DMS53 (cell line): ENCODE results near the gene XAGE3.
"Not testable (repeated sequence)": the region's sequence is repeated elsewhere in the genome, so short reads cannot be mapped to it uniquely, and the experiment has no call there.

Source experiments
- DNase-seq: peaks from one replicate; lab custom pipeline; 2025; lab: John Stamatoyannopoulos, UW

XAGE3 gene, protein sequence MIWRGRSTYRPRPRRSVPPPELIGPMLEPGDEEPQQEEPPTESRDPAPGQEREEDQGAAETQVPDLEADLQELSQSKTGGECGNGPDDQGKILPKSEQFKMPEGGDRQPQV

DNA sequence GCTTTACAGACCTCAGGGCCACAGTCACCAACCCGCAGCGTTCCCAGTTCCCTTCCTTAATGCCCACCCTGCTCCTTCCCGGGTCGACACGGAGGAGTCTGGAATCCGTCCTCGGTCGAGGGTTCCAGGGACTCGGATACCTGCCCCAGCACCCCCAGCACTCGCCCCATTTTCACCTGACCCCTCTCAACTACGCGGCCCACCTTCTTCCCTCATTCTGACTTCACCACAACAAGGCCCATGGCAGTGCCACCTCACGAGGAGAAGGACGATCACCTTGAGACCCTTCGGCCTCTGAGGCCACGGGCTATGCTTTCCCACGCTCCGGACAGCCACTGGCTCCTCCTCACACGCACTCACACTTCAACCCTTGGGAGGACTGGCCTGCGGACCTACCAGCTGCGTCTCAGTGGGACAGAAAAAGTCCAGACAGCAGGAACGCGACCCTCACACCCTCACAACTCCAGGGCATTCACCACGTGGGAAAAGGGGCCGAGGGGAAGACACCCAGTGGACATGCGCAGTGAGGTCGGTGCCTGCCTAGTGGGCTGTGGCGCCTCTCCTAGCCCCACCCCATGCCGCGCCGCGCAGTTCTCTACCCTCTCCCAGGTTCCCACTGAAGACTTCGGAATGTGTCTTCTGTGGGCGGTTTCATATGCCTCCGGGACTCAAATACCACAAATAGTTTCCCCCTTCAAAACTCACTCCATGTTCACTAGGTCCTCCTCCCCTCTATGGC is at the start of gene XAGE3:
Gene XAGE3, minus strand, starts transcription at position 474 of the 739 bp plus-strand sequence. CDS start 950 bp downstream, outside the sequence.
- no peak for DNase-seq

DNA sequence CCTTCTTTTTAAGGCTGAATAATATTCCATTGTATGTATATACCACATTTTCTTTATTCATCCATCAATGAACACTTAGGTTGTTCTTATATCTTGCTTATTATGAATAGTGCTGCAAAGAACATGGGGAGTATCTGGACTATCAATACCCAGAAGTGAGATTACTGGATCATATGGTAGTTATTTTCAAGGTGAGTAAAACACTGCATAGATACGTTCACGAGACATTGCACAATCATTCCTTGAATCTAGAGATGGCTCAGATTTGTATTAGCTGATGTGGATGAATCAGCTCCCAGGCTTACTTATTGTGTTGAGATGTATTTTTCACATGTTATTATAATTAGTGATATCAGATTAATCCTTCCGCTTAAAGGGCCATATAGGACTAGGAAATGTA is 46.8 kb upstream of the XAGE3 start:
- DNase-seq, result not testable (repeated sequence)

DNA sequence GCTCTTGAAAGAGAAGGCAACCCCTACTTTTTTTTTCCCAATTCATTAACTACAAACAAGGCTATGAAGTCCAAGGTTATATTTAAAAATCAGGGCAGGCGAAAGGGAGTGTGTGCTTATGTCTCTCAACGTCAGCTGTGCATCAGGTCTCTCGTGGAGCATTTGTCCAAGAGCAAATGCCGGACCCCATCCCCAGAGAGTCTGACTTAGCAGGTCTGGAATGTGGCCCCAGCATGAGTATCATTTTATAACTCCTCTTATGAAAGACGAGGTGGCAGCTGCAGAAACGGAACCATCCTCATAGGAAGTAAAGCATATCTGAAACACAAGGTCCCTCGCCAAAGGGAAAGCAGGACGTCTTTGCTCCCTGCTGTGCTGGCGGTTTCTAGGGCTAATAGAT is 45.8 kb upstream of the XAGE3 start:
- DNase-seq, result not testable (repeated sequence)

DNA sequence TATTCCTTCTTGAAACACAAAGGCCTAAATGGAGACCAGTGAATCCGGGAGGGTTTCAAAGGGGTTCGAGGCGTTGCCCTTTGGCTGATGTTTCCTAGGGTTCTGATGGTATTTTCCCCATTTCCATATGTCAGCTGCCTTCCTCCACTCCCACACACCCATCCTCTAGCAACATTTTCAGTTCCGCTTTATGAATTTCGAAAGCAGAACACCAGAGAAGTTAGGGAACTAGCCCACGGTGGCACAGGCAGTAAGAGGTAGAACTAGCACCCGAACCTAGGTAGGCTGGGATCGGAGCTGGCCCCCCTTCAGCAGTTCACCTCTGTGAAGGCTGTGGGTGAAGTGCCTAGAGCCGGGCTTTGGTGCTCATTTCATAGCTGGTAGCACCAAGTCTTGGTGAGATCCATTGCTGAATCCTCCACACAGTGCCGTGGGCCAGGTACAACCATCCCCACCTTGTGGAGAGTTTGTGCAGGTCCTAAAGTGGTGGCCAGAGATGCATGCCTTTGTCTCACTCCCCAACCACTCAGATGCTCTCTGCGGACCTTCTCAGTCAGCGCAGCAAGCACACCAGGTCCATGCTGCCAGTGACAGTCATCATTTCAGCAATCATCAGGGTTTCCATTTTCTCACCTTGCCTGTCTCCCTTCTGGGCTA is 41.6 kb upstream of the XAGE3 start:
- DNase-seq, result not testable (repeated sequence)

DNA sequence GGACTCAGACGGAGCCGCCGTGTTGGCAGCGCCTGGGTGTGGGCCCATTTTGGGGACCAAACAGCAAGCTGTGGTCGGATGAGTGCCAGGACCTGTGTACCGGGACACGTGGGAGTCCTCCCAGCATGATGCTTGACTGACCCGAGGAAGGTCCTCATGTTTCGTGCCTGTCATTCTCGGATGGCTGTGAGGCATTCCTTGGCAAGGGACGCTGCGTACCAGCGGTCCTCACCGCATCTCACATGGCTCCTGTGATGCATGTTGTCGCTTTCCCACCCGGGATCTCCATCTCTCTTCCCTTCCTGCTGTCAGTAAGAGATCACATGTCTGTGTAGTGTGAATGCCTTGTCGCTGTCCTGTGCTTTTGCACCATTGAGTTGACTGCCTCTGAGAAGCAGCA is 40.0 kb upstream of the XAGE3 start:
- DNase-seq, result not testable (repeated sequence)

DNA sequence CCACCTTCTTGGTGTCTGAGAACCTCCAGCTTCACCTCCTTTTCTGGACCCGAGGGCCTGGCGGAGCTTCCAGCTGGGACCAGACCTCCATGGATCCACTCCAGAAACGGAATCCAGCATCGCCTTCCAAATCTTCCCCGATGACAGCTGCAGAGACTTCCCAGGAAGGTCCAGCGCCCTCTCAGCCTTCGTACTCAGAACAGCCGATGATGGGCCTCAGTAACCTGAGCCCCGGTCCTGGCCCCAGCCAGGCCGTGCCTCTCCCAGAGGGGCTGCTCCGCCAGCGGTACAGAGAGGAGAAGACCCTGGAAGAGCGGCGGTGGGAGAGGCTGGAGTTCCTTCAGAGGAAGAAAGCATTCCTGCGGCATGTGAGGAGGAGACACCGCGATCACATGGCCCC is 39.3 kb upstream of the XAGE3 start:
- DNase-seq, result not testable (repeated sequence)

DNA sequence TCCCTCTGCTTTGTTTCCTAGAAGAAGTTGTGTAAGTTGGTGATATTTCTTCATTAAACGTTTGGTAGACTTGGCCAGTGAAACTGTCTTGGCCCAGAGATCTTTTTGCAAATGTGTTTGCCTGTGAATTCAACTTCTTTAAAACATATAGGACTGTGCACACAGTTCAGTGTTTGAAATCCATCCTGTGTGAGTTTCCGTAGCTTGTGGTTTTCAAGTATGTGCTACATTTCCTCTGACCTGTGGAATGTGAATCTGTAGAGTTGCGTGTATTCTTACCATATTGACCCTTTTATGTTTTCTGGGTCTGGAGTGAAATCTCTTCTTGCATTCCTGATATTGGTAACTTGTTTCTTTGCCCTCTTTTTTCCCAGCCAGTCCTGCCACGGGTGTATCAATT is 38.2 kb upstream of the XAGE3 start:
- not testable (repeated sequence) for DNase-seq

DNA sequence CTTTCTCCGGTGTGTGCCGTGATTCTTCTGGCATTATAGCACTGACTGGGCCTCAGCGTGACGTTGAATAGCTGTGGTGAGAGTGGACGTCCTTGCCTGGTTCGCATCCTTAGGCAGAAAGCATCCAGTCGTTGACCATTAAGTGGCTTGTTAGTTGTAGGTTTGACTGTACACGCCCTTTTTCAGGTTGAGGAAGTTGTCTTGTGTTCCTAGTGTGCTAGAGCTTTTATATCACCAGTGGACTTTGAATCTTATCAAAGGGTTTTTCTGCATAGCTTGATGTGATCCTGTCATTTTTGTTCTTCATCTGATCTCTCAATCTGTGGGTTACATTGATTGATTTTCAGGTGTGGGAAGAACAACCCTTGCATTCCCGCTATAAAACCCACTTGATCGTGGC is 37.6 kb upstream of the XAGE3 start:
- not testable (repeated sequence) for DNase-seq

DNA sequence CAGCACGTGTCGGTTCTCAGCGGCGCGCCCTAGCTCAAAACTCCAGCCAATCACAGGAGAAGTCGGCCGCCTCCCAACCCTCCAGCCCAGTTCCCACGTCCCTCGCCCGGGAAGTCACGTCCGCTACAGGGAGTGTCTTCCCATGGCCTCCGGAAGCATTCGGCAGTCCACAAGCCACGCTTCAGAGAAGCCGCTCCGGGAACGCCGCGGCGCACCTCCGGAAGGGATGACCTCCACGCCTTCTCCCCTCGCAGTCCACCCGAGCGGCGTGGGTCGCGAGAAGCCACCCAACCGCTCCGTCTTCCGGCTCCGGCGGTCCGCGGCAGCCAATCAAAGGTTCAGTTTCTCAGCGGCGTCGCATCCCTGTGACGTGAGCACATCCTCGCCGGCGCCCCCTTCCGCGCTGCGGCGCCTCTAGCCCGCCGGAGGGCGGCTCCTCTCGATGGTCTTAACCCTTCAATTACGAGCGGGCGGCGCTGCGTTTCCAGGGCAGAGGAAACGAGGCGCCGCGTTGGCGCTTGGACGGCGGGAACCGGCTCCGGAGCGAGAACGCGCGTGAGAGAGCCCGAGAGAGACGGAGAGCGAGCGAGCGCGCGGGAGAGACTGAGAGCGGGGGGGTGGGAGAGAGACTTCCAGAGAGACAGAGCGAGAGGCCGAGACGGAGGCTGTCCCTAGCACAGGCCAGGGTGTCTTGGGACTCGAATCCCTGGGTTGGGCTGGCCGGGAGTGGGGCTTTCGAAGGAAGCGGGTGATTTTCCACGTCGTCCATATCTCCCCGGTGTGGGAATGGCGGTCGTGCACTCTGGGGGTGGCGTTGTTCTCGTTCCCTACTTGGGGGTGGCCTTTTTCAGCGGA is 29.2 kb upstream of the XAGE3 start, which contains the start of gene FAM156B:
Gene FAM156B, plus strand, starts transcription at position 476 of the 855 bp plus-strand sequence. CDS start 9,896 bp downstream, outside the sequence.
- DNase-seq, result not testable (repeated sequence)

DNA sequence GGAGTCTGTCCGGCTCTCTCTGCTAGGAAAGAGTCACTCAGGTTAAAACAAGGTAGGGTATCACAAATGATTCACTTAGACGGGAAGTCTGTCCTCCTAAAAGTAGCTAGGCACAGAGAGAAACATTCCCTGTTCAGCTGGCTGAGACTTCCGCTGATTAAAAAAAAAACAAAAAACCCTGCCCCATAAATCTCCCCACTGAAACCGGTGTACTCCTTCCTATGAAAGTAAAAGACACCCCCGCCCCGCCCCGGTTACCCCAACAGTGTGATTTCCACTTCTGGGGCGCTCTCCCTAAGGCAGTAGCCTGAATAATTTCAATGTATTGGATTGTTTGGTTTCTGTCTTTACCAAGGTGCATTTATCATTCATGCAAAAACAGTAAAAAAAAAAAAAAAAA is 28.6 kb upstream of the XAGE3 start:
- DNase-seq, result not testable (repeated sequence)

DNA sequence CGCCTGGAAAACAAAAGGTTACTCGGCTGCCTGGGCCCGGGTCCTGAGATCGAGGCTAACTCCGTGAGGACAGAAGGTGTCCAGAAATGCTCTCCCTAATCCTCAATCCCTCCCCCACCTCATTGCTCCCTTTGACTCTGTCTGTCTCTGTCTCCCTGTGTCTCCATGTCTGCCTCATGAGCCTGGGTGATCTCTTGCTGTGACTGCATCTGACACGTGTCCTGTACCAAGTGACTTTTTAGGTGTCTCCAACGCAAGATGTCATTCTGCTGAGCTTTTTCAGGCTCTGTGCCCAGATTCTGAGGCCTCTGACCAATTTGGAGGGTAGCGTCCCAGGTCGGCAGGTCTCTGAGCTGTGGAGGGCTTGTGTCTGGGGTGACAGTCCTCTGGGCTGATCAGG is 20.2 kb upstream of the XAGE3 start:
- DNase-seq, result not testable (repeated sequence)

DNA sequence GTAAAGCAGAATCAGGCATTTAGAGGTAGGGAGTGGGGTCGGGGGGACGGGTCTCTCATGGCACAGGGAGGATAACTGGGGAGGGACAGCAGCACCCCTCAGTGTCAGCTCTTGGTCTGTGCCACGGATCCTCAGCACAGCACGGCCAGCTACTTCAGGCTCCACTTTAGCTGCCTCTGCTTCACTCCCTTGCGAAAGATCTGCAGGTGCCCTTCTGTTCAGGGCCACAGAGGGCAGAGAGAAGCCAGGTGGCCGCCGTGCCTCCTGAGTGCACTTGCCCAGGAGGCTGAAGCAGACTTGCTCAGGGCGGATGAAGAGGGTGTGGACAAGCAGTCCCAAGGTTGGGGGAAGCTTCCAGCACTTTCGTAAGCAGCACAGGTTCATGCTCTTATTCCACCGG is 19.6 kb upstream of the XAGE3 start:
- DNase-seq, result not testable (repeated sequence)

DNA sequence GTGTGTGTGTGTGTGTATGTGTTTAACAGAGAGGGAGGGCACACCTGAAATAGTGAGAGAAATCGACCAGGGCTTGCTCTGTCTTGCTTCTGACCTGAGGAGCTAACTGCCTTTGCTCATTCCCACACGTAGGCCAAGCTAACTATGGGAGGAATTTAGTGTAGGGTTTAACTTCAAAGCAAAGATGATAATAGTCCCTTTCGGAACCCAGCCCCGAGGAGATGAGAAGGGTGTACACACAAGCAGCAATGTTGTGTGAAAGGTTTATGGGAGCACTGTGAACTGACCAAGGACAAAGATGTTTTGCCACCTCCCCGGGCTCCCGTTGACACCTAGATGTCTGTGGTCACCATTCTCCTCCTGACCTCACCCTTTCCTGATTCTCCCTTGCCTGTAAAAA is 8.5 kb upstream of the XAGE3 start:
- not testable (repeated sequence) for DNase-seq

DNA sequence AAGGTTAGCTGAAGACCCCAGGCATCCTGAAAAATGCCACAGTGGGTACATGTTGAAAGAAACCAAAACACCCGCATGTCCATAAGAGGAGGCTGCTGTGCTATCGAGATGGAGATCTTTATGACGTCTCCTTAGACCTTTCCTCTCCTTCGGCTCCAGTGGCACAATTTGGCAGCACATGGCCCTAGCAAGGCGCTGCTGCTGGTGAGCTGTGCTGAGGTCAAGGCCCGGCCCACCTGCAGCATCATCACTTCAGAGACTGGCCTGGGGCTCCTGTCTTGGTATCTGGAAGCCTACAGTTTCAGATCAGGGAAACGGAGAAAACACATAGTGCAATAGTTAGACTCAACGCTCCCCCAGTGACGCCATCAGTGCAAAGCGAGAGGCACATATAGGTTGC is 7.6 kb upstream of the XAGE3 start:
- not testable (repeated sequence) for DNase-seq

DNA sequence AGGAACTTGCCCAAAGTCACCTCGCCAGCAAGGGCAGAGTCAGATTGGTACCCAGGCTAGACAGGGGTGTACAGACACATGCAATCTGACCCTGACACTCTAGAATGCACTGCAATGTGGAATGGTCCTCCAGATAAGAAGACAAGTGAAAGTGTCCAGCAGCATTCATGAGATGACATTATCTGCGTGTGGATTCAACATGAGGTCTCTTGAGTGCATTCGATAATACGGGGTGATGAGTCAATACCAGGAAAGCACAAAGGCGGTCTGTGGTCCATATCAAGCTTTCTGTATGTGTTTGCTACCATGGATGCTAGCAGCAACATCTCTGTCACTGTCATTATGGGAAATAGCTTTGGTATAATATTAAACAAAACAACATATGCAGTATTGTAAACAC is 6.8 kb upstream of the XAGE3 start:
- no peak for DNase-seq

DNA sequence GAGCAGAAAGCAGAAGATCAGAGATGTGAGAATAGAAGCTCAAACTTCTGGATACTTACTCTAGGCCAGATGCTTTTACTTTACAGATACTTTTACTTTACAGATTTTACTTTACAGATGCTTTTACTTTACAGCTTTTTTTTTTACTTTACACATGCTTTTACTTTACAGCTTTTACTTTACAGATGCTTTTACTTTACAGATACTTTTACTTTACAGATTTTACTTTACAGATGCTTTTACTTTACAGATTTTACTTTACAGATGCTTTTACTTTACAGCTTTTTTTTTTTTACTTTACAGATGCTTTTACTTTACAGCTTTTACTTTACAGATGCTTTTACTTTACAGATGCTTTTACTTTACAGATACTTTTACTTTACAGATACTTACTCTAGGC is 5.9 kb upstream of the XAGE3 start:
- DNase-seq, result not testable (repeated sequence)

DNA sequence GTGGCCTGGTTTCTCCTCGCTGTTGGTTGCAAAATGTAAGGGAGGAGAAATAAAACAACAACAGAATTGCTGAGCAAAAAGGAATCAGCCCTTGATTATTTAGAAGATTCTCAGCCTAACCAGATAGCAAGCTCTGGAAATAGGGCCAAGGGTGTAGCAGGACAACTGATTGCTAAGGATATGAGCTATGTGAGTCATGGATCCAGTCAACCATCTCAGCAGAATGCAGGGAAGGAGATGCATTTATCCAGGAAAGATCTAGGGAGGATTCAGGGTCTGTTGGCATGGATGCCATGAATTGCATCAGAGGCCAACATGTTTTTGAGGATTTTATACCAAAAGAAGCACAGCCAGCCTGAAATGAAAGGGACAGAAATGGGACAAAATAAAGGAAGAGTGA is 2.2 kb upstream of the XAGE3 start:
- DNase-seq, result no peak

DNA sequence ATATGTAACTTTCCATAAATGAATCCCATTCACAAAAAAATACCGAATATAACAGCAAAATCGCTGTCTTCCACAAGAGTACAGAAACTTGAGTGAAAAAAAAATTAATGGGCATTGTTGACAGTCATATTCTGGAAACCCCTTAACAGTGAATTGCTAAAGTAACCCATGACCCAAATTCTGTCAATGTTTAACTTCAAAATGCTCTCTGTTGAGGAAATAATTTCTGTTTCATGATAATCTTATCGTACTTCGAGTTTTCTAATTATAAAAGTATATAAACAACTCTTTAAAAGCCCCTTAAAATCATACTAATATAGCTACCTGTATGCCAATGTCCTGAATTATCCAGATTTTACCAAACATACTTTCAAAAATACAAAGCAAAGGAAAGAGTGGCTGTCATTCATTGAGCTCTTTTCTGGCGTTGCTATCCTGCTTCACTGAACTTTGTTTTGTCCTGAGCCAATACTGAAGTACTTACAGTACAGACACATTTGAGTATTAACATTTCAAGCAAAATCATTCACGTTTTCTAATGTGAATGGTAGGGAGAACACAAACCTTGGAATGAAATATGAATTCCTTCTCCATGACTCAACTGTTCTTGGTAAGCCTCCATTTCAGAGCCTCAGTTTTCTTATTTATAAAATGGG is 2.4 kb downstream of the XAGE3 start:
- DNase-seq, result no peak

DNA sequence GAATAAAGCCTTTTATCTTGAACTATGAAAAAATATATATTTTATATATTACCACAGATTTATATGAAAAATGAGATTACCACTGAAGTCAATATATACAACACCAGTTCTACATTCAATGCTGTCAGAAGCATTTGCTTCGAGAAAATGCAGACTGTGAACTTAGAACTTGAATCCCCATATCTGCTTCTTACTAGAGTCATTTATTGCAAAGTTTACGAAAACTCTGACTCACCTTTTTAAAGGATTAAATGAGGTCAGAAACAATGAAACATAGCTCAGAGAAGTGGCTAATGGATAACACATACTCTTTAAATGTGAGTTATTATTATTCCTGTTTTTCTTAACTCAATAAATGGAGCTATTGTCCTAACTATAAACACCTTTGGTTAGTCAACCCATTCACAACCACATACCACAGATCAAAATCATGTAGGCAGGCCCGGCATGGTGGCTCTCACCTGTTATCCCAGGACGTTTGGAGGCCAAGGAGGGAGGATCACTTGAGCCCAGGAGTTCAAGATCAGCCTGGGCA is 10.8 kb downstream of the XAGE3 start:
- not testable (repeated sequence) for DNase-seq

DNA sequence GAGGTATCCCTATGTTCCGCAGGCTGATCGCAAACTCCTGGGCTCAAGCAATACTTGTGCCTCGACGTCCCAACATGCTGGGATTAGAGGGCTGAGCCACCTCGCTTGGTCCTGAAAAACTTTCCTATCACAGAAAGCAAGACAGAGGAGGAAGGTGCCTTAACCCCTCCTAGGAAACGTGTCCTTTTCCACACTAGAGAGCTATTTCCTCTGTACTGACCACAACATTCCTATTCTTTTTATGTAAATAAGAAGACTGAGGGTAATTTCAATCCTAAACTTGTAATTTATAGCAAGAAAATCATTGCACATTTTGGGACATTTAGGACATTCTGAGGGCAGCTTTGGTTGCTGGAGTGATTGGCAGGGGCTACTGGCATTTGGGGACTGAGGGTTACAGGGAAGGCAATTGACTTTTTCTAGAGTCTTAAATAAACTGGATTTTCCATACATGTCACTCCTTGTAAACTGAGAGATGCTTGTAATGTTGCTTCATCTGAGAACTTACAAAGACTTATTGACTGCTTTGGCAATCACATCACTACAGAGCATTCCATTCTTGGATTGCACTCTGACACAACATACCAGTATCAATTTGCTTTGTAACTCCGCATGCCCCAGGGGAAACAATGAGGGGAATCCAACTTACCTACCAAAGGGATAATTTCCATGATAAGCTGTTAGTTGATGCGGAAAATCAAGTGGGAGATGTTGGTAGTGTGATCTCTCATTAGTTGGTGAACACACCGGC is 15.6 kb downstream of the XAGE3 start:
- no peak for DNase-seq

DNA sequence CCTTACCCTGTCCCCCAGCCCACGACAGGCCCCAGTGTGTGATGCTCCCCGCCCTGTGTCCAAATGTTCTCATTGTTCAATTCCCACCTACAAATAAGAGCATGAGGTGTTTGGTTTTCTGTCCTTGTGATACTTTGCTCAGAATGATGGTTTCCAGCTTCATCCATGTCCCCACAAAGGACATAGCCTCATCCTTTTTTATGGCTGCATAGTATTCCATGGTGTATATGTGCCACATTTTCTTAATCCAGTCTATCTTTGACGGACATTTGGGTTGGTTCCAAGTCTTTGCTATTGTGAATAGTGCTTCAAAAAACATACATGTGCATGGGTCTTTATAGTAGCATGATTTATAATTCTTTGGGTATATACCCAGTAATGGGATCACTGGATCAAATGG is 24.3 kb downstream of the XAGE3 start:
- DNase-seq, result not testable (repeated sequence)
